ENCODE measurements around the gene SSTR4. TPM values are rescaled to one million over a fixed set of nuclear protein-coding genes. Genes with fewer than 3 reads are reported as not detected.
A peak's percentile ranks its signal among the peaks of the same experiment; 100 is the strongest.

The SSTR4 gene
- total and polyA plus RNA-seq, 4 donors: not detected

- Histone ChIP-seq H3K36me3 (ENCODE audit: control insufficient read depth in 4 of 4, insufficient read depth in 3 of 4, low read depth in 1 of 4, low read length in 3 of 4) (no peaks in the 10 kb centered on the region), H3K9me3 (ENCODE audit: control insufficient read depth in 4 of 4, low read length in 3 of 4) (peaks cover 0 to 5% (median 2%) of the 10 kb centered on the region in 4 donors), H3K4me1 (ENCODE audit: control insufficient read depth in 4 of 4, insufficient read depth in 4 of 4, low read length in 3 of 4) (no peaks in the 10 kb centered on the region), H3K9ac (ENCODE audit: low read depth in 1 of 2, low read length in 2 of 2) (no peak overlapping the region), H3K27ac (ENCODE audit: low read depth in 1 of 2, low read length in 2 of 2) (peak overlapping the region in 1 of 2 donors; percentile 50), H3K4me3 (ENCODE audit: low read depth in 1 of 3, low read length in 3 of 3) (no peak overlapping the region), H3K27me3 (ENCODE audit: control insufficient read depth in 4 of 4, insufficient read depth in 4 of 4, low read length in 3 of 4) (peaks cover 0 to 2% (median under 1%) of the 10 kb centered on the region in 4 donors)
- 71% methylated on average over 5 of the region's 5 CpGs for WGBS
- TF ChIP-seq JUND (IDR thresholded peaks at IDR 0.05) (no peak), ZBTB33 (IDR thresholded peaks at IDR 0.05) (no peak), CTCF (IDR thresholded peaks at IDR 0.05; ENCODE audit: low read depth, low read length, missing input control) (no peak), FOXA1 (IDR thresholded peaks at IDR 0.05) (no peak), RAD21 (IDR thresholded peaks at IDR 0.05) (no peak), SP1 (IDR thresholded peaks at IDR 0.05) (no peak), MAX (IDR thresholded peaks at IDR 0.05) (no peak), YY1 (IDR thresholded peaks at IDR 0.05) (no peak), RXRA (IDR thresholded peaks at IDR 0.05) (no peak), HNF4G (IDR thresholded peaks at IDR 0.05) (no peak), HNF4A (conservative IDR thresholded peaks at IDR 0.05) (no peak), NR2F2 (IDR thresholded peaks at IDR 0.05) (no peak), GABPA (IDR thresholded peaks at IDR 0.05 in 1 of 2, conservative IDR thresholded peaks at IDR 0.05 in 1 of 2) (no peak), FOXA2 (IDR thresholded peaks at IDR 0.05) (no peak), TAF1 (conservative IDR thresholded peaks at IDR 0.05) (no peak), EGR1 (IDR thresholded peaks at IDR 0.05; ENCODE audit: low read depth in 2 of 2) (no peak)
- TF ChIP-seq, protein P1, sequence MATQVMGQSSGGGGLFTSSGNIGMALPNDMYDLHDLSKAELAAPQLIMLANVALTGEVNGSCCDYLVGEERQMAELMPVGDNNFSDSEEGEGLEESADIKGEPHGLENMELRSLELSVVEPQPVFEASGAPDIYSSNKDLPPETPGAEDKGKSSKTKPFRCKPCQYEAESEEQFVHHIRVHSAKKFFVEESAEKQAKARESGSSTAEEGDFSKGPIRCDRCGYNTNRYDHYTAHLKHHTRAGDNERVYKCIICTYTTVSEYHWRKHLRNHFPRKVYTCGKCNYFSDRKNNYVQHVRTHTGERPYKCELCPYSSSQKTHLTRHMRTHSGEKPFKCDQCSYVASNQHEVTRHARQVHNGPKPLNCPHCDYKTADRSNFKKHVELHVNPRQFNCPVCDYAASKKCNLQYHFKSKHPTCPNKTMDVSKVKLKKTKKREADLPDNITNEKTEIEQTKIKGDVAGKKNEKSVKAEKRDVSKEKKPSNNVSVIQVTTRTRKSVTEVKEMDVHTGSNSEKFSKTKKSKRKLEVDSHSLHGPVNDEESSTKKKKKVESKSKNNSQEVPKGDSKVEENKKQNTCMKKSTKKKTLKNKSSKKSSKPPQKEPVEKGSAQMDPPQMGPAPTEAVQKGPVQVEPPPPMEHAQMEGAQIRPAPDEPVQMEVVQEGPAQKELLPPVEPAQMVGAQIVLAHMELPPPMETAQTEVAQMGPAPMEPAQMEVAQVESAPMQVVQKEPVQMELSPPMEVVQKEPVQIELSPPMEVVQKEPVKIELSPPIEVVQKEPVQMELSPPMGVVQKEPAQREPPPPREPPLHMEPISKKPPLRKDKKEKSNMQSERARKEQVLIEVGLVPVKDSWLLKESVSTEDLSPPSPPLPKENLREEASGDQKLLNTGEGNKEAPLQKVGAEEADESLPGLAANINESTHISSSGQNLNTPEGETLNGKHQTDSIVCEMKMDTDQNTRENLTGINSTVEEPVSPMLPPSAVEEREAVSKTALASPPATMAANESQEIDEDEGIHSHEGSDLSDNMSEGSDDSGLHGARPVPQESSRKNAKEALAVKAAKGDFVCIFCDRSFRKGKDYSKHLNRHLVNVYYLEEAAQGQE (IDR thresholded peaks at IDR 0.05): no peak
- TF ChIP-seq, protein P2, sequence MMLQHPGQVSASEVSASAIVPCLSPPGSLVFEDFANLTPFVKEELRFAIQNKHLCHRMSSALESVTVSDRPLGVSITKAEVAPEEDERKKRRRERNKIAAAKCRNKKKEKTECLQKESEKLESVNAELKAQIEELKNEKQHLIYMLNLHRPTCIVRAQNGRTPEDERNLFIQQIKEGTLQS (IDR thresholded peaks at IDR 0.05): no peak
- DNase-seq (ENCODE audit: low spot score): no peak
These were observed 26.1 kb downstream of the SSTR4 start for GRCh38 chr20:23061262-23061661.

Data from liver (tissue), 9 donors.